GM18502 (cell line): ENCODE data around the gene RETSAT.
A peak's percentile ranks its signal among the peaks of the same experiment; 100 is the strongest.
"Not testable (repeated sequence)": the region's sequence is repeated elsewhere in the genome, so short reads cannot be mapped to it uniquely, and the experiment has no call there.

ENCODE experiments used
- ATAC-seq: cut with Tn5 transposase; IDR thresholded peaks from one replicate; pipeline ENCODE4 v1.9.1; 2021; ENCODE audit warnings: mild to moderate bottlenecking; ENCODE audit not compliant: unreplicated experiment, poor library complexity

Gene RETSAT

DNA sequence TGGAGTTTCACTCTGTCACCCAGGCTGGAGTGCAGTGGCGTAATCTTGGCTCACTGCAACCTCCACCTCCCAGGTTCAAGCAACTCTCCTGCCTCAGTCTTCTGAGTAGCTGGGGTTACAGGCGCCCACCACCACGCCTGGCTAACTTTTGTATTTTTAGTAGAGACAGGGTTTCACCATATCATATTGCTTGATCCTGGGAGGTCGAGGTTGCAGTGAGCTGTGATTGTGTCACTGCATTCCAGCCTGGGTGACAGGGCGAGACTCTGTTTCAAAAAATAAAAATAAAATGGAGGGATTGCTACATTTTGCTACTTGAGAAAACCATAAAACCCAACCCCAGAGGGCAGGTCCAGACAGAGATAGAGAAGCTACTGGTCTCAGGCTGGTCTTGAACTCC is 28.8 kb upstream of the RETSAT start:
- not testable (repeated sequence) for ATAC-seq

DNA sequence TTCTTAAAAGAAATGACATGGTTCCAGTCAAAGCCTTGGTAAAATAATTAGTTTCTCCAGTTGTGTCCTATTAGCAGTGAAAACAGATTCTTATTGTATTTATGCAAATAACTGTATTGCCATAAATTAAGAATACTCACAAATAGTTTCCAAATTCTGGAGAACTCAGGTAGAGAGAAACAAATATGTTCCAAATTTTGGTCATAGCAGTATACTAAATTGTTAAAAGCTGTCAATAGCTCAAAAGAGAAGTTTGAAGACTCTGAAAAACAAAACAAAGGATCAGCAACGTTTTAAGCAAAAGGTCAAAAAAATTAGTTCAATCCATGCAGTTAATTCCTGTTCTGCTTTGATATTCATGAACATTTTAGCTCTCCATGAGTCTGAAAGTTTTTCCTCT is 25.7 kb upstream of the RETSAT start:
- ATAC-seq, result no peak

- ATAC-seq, result no peak
Measured at GRCh38 chr2:85378257-85378656, 23.9 kb upstream of the RETSAT start.

- no peak for ATAC-seq
Measured at GRCh38 chr2:85377083-85377482, 22.8 kb upstream of the RETSAT start.

GRCh38 chr2:85376291-85377065 is 22.1 kb upstream of the RETSAT start:
- no peak for ATAC-seq

GRCh38 chr2:85371045-85371444 is 16.7 kb upstream of the RETSAT start:
- ATAC-seq, result no peak

DNA sequence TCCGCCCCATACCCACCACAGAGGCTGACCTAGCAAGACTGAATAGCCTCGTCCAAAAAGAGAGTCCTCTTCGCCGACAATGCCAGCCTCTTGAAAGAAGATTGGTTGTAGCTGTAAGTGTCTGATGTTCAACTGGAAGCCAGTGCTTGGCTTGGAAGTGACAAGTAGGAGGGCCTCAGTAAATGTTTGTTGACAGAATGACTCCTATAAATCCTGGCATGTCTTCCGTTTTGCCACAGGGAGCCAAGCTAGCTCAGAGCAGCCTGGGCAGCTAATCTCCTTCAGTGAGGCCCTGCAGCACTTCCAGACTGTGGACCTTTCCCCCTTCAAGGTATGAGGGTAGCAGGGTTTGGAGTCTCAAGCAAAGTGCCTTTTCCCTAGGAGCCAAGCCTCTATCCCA is 15.2 kb upstream of the RETSAT start:
- ATAC-seq, result no peak

DNA sequence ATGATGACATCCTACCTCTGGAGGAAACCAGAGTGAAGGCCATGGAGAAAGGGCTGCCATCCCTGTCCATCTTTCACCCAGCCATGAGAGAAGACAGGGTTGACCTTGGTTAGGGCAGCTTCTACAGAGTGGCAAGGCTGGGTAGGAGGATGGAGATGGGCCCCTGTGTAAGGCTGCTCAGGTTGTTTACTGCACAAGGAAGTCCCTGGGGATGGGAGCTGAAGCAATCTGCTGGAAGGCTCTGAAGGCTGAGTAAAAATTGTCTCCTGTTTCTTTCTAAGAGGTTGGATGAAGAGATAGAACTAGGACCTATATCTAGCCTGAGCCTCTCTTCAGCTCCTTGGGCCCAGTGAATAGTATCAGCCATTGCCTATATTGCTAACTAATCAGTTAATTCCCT is 14.6 kb upstream of the RETSAT start:
- no peak for ATAC-seq

DNA sequence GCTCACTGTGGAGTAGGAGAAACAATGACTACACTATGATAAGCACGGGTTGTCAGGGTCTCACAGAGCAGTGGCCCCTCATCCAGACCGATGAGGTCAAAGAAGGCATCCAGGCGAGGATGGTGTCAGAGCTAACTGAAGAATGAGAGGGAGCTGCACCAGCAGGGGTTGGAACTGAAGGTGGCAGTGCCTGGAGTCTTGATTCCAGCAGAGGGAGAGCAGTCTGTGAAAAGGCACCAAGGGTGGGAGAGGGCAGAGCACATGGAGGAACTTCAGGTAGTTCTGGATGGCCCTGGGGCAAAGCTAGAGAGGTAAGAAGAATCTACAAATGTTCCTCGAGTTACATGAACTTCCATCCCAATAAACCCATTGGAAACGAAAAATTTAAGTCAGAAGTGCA is 12.9 kb upstream of the RETSAT start:
- ATAC-seq, result no peak

- not testable (repeated sequence) for ATAC-seq
Measured at GRCh38 chr2:85362653-85363387, 8.5 kb upstream of the RETSAT start.

- no peak for ATAC-seq
Measured at GRCh38 chr2:85357736-85358135, 3.4 kb upstream of the RETSAT start.

- no peak for ATAC-seq
Measured at GRCh38 chr2:85356186-85356585, 1.9 kb upstream of the RETSAT start.

DNA sequence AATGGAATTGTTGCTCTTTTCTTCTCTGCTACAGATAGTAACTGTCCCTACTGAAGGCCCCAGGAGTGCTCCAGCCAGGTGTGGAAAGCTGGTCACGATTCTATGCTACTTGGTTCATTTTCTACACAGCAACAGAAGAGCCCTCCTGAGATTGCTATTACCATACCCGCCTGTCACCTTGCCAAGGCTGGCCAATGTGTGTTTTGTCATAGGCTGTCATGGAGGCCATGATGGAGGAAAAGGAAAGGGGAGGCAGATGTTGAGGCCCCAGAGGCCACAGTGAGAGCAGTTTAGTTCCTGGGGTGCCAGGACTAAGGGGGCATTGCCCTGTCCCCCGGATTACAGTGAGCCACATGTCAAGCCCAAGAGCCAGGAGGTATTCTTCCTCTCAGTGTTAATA is 1.2 kb upstream of the RETSAT start:
- no peak for ATAC-seq

- ATAC-seq, result peak; percentile 15
Measured at GRCh38 chr2:85355073-85355410, 714 bp upstream of the RETSAT start.

GRCh38 chr2:85353876-85354285 is 447 bp downstream of the RETSAT start:
- peak; percentile 23 for ATAC-seq

DNA sequence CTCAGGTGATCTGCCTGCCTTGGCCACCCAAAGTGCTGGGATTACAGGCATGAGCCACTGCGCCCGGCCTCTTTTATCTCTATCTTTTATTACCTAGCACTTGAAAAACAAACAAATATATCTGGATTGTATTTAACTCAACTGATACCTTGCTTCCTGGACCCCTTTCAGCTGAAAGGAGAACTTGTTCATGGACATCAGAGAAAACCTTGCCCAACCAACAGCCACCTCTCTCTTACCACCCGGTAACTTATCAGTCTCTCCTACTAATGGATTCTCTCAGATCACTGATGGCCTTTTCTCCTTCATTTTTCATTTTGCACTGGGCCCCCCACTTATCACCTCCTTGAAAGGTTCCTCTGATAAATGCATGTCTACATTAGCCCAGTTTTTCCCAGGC is 6.7 kb downstream of the RETSAT start:
- ATAC-seq, result no peak

- ATAC-seq, result no peak
Measured at GRCh38 chr2:85344356-85344954, 9.9 kb downstream of the RETSAT start.

DNA sequence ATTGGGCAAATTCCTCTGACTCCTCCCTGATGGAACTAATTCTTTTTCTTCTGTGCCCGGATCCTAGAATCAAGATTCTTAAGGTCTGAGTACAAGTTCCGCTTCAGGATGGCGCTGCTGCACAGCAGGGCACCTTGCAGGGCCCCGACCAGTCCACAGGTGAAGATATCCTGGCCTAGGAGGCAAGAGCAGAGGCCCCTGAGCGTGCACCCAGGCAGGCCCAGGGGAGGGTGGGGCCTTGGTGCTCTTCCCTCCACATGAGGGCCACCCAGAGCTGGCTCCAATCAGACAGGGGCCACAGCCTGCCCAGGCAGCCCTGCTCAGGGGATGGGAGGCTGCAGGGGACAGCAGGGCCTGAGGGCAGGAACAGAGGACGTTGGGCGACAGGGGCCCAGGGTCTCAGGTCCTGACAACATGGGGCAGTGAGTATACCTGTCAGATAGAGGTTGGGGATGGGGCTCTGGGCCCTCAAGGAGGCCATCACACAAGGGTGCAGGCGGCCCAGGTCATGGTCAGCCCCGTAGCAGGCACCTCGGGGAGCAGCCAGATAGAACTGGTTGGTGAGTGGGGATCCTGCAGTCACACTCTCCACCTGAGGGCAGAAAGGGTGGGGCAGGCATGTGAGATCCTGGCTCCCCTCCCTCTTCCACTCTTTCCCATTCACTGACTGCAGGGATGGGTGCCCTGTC is 11.0 kb downstream of the RETSAT start:
- not testable (repeated sequence) for ATAC-seq

DNA sequence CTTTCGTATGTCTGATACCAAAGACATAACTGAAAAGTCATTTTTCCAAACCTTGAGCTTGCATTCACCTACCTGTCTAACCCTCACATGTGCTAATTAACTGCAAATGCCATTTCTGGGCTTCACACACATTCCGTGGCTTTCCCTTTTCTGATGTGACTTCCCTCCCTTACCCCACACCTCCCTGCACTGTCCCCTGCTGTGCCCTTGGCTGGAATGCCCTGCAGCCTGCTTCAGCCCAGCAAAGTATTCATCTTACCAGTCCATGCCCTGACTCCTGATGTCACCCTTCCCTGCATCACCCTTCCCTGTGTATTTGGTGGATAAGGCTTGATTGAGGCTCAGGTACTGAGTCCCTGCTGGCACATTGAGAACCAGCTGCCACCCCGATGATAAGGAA is 12.2 kb downstream of the RETSAT start:
- no peak for ATAC-seq

DNA sequence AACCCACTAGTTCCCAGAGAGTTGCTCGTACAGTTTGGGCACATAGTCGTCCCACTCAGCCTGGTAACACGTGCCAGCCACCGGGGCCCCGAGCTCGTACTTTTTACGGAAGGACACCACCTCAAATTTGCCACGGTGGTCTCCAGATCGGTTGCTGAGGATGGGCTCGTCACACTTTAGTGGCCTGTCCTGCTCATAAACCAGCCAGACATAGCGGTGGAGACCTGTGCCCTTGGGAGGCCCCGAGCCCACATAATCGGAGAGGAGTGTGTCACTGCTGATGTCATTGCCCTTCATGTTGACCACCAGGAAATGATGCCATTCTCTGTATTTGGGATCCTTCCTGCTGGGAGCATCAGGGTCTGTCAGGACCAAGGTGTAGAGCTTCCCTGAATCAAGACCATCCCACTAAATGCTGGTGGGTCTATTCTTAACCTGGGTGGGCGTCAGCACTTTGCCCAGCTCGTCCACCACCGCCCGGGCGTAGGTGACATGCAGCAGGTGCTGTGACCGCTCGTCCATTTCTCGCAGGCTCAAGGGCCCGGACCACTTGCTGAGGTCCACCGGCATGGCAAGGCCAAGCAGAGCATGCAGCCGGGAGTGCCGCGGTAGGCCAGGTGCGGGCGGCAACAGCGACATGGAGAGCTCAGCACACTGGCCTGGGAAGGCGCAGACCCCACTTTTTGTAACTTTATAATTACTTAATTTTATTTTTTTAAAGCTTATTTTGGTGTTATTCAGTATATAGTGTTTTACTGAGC is 12.9 kb downstream of the RETSAT start:
- no peak for ATAC-seq
